Tibial nerve (tissue), 4 donors: ENCODE data around the gene KLHL22. TPM values are rescaled to one million over a fixed set of nuclear protein-coding genes. Genes with fewer than 3 reads are reported as not detected.

Source experiments
- DNase-seq, 2 donors: peaks; one replicate each; pipeline ENCODE4 v3.0.0-alpha.2; 2019; ENCODE audit warnings: low spot score in 2 of 2
- H3K27ac ChIP-seq, 4 donors: fragments of 200-600 bp; sonication (generic) in 3 of 4; one replicate each; pipeline ENCODE4 v1.5.1; 2017 to 2019; ENCODE audit warnings: mild to moderate bottlenecking in 1 of 4
- H3K27me3 ChIP-seq, 2 donors: fragments of 200-600 bp; sonication (generic) in 1 of 2; one replicate each; pipeline versions ENCODE4 v1.5.1 to v1.6.0; 2017 to 2019
- H3K36me3 ChIP-seq, 3 donors: fragments of 200-600 bp; sonication (generic); one replicate each; pipeline ENCODE4 v1.5.1; 2018 to 2019
- H3K4me1 ChIP-seq, 4 donors: fragments of 200-600 bp; sonication (generic) in 3 of 4; one replicate each; pipeline ENCODE4 v1.5.1; 2017 to 2019
- H3K4me3 ChIP-seq, 4 donors: fragments of 200-600 bp; sonication (generic) in 3 of 4; one replicate each; pipeline ENCODE4 v1.5.1; 2017 to 2019; ENCODE audit warnings: mild to moderate bottlenecking in 1 of 4, moderate library complexity in 1 of 4
- H3K9me3 ChIP-seq, 4 donors: fragments of 200-600 bp; sonication (generic) in 3 of 4; one replicate each; pipeline ENCODE4 v1.5.1; 2017 to 2019
- EP300 ChIP-seq, 2 donors: sonication (generic); formaldehyde crosslinking; IDR thresholded peaks; one replicate each; pipeline ENCODE4 v1.6.1; 2017; ENCODE audit warnings: antibody characterized with exemption in 2 of 2, mild to moderate bottlenecking in 1 of 2
- POLR2A ChIP-seq, 2 donors: fragments of 450-650 bp; IDR thresholded peaks; one replicate each; pipeline ENCODE4 v1.6.1; 2017; ENCODE audit warnings: antibody characterized with exemption in 2 of 2, mild to moderate bottlenecking in 2 of 2, moderate library complexity in 2 of 2
- WGBS, 2 donors: methylation state at CpG; one replicate each; pipeline ENCODE4 v1.1.5; 2018; 5-methylcytosine and 5-hydroxymethylcytosine counted together
- total RNA-seq, 4 donors: library from RNA; depleted of rRNA; stranded (reverse); fragments of >200 nt; gene quantifications; one replicate each; pipeline ENCODE4 v1.1.0, GENCODE V29; 2016
- TF ChIP-seq, protein P1 (sequence below), 5 experiments: fragments of 200-600 bp in 3 of 5; fragments of 450-650 bp in 2 of 5; sonication (generic) in 3 of 5; IDR thresholded peaks; one replicate each; pipeline ENCODE4 v1.5.1; 2016 to 2019; ENCODE audit warnings: antibody characterized with exemption in 5 of 5, mild to moderate bottlenecking in 3 of 5, moderate library complexity in 2 of 5

The KLHL22 gene
- total RNA-seq, 4 donors from 2014 or later: 31.6 to 50.4 (median 41.4) TPM

DNA sequence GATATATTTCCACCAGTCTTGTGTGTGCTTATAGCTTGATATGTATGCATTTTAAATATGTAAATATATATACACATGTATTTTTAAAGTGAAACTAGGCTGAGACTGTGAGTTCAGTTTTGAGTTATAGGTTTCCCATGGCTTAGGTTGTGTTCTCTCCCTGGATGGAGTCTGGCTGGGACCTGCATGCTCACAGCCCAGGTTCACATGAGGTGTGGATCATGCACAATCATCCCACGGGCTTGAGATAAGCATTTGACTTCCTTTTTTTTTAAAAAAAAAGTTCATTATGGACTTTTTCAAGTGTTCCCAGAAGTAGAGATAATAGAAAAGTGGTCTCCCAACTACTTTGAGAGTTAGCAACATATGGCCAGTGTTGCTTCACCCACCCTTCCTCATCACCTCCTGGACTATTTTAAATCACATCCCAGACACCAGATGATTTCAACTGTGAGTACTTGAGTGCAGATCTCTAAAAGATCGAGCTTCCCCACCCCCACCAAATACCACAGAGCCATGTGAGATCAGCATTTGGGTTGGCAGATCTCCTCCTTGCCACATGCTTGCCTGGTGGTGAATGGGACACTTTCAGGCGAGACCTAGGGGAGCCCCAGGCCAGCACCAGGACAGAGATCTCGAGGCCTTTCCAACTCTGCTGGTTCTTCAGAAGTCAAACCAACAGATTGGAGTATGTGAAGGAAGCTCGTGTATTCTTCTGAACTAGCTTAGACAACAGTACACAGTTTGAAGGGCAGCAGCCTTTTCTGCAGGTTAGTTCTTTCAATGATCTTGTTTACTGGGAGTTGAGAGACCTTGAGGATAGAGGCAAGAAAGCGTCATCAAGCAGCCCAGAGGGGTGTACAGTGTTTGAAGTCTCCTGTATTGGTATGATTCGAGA is 27.7 kb upstream of the KLHL22 start:
- Histone ChIP-seq H3K4me1 (peaks cover 0 to 81% (median 35%) of the 10 kb centered on the region in 4 donors), H3K9me3 (no peaks in the 10 kb centered on the region), H3K36me3 (peaks cover 0 to 24% (median 4%) of the 10 kb centered on the region in 3 donors), H3K27me3 (no peaks in the 10 kb centered on the region), H3K27ac (peak overlapping the region in 3 of 4 donors; percentile 43 to 71 (median 64)), H3K4me3 (no peak overlapping the region)
- 29 to 35% methylated on average over 7 of the region's 7 CpGs for WGBS, 2 donors
- TF ChIP-seq, protein P1, sequence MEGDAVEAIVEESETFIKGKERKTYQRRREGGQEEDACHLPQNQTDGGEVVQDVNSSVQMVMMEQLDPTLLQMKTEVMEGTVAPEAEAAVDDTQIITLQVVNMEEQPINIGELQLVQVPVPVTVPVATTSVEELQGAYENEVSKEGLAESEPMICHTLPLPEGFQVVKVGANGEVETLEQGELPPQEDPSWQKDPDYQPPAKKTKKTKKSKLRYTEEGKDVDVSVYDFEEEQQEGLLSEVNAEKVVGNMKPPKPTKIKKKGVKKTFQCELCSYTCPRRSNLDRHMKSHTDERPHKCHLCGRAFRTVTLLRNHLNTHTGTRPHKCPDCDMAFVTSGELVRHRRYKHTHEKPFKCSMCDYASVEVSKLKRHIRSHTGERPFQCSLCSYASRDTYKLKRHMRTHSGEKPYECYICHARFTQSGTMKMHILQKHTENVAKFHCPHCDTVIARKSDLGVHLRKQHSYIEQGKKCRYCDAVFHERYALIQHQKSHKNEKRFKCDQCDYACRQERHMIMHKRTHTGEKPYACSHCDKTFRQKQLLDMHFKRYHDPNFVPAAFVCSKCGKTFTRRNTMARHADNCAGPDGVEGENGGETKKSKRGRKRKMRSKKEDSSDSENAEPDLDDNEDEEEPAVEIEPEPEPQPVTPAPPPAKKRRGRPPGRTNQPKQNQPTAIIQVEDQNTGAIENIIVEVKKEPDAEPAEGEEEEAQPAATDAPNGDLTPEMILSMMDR (IDR thresholded peaks at IDR 0.05): no peak
- no peak for TF ChIP-seq EP300 (IDR thresholded peaks at IDR 0.05)
- TF ChIP-seq POLR2A (IDR thresholded peaks at IDR 0.05): no peak
- no peak for DNase-seq

DNA sequence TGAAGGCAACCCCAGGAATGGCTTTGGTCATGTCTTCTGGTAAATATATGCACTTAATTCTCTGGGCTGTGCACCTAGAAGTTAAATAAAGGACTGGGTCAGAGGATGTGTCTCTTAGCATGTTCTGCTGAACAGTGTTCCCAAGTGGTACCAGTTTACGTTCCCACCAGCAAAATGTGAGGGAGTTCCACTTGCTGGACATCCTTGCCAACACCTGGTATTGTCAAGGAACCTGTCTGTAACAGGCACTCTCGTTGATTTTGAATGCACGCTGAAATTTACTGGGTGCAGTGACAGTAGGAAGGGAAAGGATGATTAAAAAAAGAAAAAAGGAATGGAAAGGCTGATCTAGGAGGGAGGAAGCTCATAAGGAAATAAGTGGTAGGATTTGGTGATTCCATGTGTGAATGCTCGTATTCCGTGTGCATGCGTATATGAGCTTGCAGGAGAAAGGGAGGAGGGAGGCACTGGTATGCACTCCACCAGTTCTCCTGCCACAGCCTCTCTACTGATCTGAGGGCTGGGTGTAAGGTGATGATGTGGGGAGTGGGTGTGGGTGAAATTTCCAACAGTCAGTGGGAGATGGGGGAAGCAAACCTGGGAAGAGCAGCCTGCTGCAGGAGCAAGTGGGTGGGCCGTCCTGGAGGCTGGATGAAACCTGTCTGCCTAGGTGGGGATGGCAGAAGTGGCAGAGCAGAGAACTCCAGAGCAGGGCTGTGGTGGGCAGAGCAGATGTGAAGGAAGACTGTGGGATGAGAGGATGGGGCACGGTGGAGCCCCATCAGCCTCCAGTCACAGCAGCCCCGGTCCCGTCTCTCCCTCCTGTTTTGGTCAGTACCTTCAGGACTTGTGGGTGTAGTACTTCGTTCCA is 26.8 kb upstream of the KLHL22 start:
- no peak overlapping the region for H3K4me3 ChIP-seq
- no peak for DNase-seq
- H3K27ac ChIP-seq: peak overlapping the region in 2 of 4 donors; percentile 64 to 71
- H3K36me3 ChIP-seq: peaks cover 0 to 14% (median 0%) of the 10 kb centered on the region in 3 donors
- no peaks in the 10 kb centered on the region for H3K27me3 ChIP-seq
- no peaks in the 10 kb centered on the region for H3K9me3 ChIP-seq
- 80 to 82% methylated on average over 11 of the region's 11 CpGs for WGBS, 2 donors
- H3K4me1 ChIP-seq: peaks cover 0 to 87% (median 35%) of the 10 kb centered on the region in 4 donors
- TF ChIP-seq, protein P1 (IDR thresholded peaks at IDR 0.05): no peak
- TF ChIP-seq POLR2A (IDR thresholded peaks at IDR 0.05): no peak

DNA sequence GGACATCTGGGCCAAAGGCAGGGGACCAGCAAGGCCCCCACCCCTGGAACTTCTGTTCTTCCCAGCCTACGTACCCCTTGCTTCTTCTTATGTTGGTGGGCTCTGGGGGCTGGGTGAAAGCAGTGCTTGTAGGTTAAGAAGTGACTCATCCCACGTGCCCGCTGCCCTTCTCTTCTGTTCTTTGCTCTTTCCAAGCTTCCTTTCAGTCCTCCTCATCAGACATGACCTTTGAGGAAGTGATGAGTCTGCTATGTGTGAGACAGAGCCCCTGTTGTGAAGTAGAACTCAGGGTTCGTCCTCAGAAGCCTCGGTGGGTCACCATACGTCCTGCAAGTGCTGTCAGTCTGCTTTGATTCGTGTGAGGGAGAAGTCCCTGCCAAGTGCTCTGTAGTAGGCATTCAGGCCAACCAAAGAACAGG is 24.5 kb upstream of the KLHL22 start:
- Histone ChIP-seq H3K27me3 (no peaks in the 10 kb centered on the region), H3K4me3 (no peak overlapping the region), H3K27ac (peak overlapping the region in 3 of 4 donors; percentile 34 to 71 (median 65)), H3K9me3 (no peaks in the 10 kb centered on the region), H3K4me1 (peaks cover 0 to 82% (median 33%) of the 10 kb centered on the region in 4 donors), H3K36me3 (peaks cover 0 to 11% (median 0%) of the 10 kb centered on the region in 3 donors)
- 37 to 47% methylated on average over 7 of the region's 7 CpGs for WGBS, 2 donors
- DNase-seq: no peak
- TF ChIP-seq EP300 (IDR thresholded peaks at IDR 0.05) (no peak), POLR2A (IDR thresholded peaks at IDR 0.05) (no peak)
- TF ChIP-seq, protein P1 (IDR thresholded peaks at IDR 0.05): no peak

DNA sequence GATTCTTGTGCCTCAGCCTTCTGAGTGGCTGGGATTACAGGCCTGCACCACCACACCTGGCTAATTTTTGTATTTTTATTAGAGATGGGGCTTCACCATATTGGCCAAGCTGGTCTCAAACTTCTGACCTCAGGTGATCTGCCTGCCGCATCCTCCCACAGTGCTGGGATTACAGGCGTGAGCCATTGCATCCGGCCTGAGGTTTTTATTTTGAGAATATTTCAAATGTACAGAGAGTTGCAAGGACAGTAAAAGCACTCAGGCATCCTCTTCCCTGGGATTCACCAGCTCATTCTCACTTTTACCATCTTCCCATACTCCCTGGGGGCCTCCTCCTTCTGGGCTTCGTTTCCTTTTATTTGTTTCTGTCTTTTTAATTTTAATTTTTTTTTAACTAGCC is 24.0 kb upstream of the KLHL22 start:
- Histone ChIP-seq H3K4me3 (no peak overlapping the region), H3K27me3 (no peaks in the 10 kb centered on the region), H3K27ac (peak overlapping the region in 2 of 4 donors; percentile 65 to 71), H3K4me1 (peaks cover 0 to 82% (median 32%) of the 10 kb centered on the region in 4 donors), H3K36me3 (peaks cover 0 to 11% (median 0%) of the 10 kb centered on the region in 3 donors), H3K9me3 (no peaks in the 10 kb centered on the region)
- no peak for TF ChIP-seq EP300 (IDR thresholded peaks at IDR 0.05)
- no peak for TF ChIP-seq POLR2A (IDR thresholded peaks at IDR 0.05)
- WGBS, 2 donors: 46 to 48% methylated on average over 4 of the region's 4 CpGs
- DNase-seq: no peak

DNA sequence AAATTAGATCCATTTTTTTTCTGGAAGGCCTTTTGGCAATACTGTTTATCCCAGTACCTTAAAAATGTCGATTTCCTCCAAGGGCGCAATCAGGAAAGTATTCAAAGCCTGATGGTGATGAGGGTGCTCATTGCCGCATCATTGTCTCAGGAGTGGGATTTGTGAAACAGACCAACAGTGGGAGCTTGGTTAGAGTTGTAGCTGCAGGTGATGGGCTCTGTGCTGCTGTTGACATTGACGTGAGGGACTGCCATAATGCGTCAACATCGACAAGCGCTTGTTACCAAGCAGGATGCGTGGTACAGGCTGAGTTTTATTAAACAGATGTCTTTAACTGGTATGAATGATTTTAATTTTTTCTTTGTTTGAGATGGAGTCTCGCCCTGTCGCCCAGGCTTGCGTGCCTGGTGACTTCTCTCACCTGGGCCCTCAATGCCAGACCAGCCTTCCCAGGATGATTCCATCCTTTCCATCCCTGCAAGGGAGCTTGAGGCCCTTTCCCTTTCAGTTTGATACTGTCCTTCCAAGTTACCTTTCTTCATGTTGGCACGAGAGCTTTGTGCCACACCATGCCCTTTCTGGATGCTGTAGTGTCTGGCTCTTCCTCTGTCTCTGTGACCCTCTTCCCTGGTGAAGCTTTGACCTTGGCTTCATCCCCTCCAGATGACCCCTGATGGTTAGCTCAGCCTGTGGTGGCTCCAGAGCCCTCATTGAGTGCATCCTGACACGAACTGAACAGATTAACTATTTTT is 22.4 kb upstream of the KLHL22 start:
- peaks cover 0 to 11% (median 0%) of the 10 kb centered on the region in 3 donors for H3K36me3 ChIP-seq

More for the DNA sequence above, 22.4 kb upstream of the KLHL22 start:
- no peak for DNase-seq
- no peaks in the 10 kb centered on the region for H3K27me3 ChIP-seq
- peaks cover 0 to 81% (median 26%) of the 10 kb centered on the region in 4 donors for H3K4me1 ChIP-seq
- peak overlapping the region in 2 of 4 donors; percentile 39 to 71 for H3K27ac ChIP-seq
- no peaks in the 10 kb centered on the region for H3K9me3 ChIP-seq
- H3K4me3 ChIP-seq: no peak overlapping the region
- 84 to 87% methylated on average over 13 of the region's 13 CpGs for WGBS, 2 donors
- no peak for TF ChIP-seq POLR2A (IDR thresholded peaks at IDR 0.05)
- TF ChIP-seq EP300 (IDR thresholded peaks at IDR 0.05): no peak
- TF ChIP-seq, protein P1 (IDR thresholded peaks at IDR 0.05): no peak
